ENCODE measurements around the gene OR2T1.

DNA sequence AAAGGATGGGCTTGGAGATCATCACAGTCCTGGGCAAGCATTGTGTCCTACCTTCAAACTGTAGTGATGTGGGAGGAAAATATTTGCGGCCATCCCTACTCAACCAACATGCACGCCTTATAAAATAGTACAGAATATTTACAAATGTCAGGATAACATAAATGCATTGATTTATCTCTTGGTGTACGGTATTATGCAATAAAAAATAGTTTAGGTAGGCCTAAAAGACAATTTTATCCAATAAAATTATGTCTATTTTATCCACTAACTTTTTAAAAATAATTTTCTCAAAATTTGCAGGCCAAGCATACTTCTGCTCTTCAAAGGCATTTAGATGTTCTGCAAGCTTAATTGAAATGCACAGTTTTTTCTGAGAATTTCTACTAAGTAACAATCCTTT is at the start of gene OR2T1:
- TF ChIP-seq CTCF (IDR thresholded peaks at IDR 0.05) (no peak), POLR2A (IDR thresholded peaks at IDR 0.05) (no peak)
